Hematopoietic multipotent progenitor cell treated with erythropoietin and hydrocortisone succinate and interleukin-3 and kit ligand, for 6 days (in vitro differentiated cells): ENCODE results near the gene MBD6.
"Not testable (repeated sequence)": the region's sequence is repeated elsewhere in the genome, so short reads cannot be mapped to it uniquely, and the experiment has no call there.

Source experiments
- DNase-seq: peaks from one replicate; pipeline ENCODE4 v3.0.0-alpha.2; 2015

Gene MBD6

DNA sequence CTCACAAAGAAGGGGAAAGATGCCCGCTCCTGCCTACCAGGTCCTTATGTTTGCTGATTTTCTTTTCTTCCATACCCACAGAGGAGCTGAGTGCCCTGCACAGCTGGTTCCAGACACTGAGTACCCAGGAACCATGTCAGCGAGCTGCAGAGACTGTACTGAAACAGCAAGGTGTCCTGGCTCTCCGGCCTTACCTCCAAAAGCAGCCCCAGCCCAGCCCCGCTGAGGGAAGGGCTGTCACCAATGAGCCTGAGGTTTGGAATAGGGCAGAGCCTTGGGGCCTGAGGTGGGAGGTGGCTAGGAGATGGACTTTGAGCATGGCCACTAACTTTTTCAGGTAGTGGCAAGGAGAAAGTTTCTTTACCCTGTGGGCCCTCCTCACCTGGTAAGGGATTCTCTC lies 32.5 kb upstream of the MBD6 start:
- DNase-seq, result no peak

DNA sequence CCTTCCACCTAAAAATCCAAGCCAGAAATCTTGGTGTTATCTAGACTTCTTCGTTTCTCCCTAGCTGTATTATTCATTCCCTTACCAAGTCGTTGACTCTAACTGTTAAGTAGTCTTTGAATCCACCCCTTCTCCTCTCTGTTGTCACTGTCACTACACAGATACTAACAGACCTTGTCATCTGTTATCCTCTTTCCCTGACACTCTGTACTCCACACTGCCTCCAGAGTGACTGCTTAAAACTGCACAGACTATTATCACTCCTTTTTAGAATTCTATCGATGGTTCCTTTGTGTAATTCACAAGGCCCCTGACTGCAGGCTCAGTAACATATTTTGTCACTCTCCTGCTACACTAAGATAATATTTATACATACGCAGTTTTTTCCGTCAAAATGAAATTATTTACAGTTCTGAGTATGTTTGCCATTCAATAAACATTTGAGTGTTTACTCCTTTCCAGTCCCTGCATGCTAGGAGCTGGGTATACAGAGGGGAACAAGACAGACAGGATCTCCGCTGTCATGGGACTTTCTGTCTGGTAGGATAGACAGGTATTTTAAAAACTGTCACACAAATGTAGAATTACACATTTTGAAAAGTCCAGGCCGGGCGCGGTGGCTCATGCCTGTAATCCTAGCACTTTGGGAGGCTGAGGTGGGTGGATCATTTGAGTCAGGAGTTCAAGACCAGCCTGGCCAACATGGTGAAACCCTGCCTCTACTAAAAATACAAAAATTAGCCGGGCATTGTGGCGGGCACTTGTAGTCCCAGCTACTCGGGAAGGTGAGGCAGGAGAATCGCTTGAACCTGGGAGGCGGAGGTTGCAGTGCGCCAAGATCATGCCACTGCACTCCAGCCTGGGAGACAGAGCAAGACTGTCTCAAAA lies 31.0 kb upstream of the MBD6 start:
- DNase-seq, result peak; percentile 76

DNA sequence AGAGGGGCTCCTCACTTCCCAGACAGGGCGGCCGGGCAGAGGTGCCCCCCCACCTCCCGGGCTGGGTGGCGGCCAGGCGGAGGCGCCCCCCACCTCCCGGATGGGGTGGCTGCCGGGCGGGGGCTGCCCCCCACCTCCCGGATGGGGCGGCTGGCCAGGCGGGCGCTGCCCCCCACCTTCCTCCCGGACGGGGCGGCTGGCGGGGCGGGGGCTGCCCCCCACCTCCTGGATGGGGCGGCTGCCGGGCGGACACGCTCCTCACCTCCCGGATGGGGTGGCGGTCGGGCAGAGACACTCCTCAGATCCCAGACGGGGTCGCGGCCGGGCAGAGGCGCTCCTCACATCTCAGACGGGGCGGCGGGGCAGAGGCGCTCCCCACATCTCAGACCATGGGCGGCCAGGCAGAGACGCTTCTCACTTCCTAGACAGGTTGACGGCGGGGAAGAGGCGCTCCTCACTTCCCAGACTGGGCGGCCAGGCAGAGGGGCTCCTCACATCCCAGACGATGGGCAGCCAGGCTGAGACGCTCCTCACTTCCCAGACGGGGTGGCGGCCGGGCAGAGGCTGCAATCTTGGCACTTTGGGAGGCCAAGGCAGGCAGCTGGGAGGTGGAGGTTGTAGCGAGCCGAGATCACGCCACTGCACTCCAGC lies 27.4 kb upstream of the MBD6 start:
- DNase-seq, result not testable (repeated sequence)

DNA sequence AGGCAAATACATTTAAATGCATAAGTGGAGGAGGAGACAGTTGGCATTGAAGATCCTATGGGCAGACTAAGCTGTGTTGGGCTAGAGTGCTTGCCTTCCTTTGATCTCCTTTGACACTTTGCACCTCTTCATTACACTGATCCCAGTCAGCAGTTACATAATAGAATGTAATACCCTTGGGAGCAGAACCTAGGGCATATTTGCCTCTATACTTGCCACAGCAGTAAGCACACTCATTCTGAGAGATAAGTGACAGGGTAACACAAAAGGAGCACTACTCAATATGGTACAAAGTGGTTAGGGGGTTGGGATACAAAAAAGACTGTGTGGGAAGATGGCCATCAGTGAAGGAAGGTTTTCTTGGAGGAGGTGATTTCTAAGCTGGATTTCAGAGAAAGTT lies 25.8 kb upstream of the MBD6 start:
- no peak for DNase-seq

DNA sequence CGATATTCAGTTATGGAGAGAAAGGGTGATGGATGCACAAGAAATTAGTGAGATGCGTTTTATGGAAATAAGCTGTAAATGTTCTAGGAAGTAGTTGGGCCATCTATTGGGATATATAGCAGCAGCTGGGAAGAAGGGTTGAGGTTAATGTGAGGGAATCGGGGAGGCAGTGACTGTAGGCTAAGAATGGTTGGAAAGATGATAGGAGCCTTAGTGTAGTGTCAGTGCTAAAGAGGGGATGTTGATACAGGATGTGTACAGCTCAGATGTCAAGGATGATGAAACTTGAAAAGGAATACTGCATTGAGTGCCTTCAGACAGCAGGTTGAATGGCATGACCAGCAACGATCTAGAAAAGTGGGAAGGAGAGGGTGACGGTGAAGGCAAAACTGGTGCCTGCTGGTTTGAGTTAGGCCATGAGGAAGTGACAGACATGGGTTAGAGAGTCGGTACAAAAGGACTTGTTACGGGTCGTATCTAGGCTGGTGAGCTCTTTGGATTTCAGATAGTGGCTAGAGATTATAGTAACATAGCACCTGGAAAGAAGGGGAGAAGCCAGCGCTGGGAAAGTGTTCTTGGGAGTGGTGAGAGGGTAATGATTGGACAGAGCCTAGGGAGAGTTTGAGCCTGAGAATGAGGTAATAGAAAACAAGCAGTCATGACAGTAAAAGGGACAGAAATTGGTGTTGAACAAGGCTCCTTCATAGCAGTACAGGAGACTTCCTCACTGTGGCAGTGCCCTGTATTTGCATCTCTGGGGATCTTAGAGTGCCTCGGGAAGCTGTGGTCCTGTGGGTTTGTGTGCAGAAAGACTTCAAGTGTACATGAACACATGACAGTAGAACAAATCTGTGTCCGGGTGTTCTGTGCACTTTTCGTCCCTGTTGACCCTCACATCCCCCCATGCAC lies 25.1 kb upstream of the MBD6 start:
- DNase-seq, result no peak

DNA sequence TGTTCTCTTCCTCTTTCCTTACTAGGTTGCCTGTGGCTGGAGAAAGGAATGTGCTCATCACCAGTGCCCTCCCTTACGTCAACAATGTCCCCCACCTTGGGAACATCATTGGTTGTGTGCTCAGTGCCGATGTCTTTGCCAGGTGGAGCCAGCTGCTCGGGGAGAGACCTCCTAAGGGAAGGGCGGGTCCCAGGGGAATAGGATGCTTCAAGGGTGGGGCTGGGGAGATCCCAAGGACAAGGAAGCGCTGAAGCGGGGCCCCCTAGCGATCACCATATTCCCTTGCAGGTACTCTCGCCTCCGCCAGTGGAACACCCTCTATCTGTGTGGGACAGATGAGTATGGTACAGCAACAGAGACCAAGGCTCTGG lies 24.5 kb upstream of the MBD6 start:
- DNase-seq, result no peak

DNA sequence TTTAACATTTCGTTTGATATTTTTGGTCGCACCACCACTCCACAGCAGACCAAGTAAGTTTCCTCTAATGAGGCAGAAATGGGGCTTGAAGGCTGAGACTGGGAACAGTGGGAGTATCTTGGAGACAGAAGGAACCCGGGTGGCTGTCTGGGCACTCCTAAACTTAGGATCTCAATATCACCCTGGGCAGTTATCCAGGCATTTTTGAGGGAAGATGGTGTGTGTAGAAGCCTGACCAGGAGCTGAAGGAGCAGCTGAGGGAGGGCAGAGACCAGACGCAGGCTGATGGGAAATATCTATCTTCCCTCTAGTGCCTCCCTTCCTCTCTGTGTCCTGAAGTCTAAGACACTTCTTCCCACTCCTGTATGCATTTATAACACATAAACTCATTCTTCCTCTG lies 24.1 kb upstream of the MBD6 start:
- no peak for DNase-seq

DNA sequence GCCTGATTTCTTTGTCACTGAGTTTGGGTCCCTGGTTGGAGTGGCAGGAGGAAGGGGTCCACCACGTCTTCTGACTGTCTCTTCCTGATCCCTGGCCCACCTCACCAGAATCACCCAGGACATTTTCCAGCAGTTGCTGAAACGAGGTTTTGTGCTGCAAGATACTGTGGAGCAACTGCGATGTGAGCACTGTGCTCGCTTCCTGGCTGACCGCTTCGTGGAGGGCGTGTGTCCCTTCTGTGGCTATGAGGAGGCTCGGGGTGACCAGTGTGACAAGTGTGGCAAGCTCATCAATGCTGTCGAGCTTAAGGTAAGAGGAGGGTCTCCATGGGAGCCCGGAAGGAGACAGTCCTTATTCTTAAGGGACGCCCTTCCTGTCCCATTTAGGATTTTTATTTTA lies 22.4 kb upstream of the MBD6 start:
- no peak for DNase-seq

DNA sequence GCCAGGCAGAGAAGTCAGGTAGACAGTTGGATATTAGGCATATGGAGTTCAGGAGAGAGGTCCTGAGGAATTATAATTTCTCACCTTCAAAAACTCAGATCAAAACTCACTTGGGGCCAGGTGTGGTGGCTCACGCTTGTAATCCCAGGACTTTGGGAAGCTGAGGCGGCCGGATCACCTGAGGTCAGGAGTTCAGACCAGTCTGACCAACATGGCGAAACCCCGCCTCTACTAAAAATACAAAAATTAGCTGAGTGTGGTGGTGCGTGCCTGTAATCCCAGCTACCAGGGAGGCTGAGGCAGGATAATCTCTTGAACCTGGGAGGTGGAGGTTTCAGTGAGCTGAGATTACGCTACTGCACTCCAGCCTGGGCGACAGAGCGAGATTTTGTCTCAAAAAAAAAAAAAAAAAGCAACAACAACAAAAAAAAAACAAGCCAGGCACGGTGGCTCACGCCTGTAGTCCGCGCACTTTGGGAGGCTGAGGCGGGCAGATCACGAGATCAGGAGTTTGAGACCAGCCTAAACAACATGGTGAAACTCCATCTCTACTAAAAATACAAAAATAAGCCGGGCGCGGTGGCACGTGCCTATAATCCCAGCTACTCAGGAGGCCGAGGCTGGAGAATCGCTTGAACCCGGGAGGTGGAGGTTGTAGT lies 20.2 kb upstream of the MBD6 start:
- DNase-seq, result not testable (repeated sequence)

DNA sequence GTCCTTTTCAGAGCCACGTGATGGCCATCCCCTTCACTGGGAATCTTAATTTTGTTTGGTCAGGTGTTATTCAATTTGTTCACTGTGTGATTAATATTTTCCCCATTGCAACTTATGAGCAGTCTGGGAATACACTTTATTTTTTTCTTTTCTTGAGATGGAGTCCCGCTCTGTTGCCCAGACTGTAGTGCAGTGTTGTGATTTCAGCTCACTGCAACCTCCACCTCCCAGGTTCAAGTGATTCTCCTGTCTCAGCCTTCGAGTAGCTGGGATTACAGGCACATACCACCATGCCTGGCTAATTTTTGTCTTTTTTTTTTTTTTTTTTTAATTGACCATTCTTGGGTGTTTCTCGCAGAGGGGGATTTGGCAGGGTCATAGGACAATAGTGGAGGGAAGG lies 16.1 kb upstream of the MBD6 start:
- DNase-seq, result not testable (repeated sequence)

DNA sequence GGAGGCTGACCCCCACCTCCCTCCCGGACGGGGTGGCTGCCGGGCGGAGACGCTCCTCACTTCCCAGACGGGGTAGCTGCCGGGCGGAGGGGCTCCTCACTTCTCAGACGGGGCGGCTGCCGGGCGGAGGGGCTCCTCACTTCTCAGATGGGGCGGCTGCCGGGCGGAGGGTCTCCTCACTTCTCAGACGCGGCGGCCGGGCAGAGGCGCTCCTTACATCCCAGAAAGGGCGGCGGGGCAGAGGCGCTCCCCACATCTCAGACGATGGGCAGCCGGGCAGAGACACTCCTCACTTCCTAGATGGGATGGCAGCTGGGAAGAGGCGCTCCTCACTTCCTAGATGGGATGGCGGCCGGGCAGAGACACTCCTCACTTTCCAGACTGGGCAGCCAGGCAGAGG lies 14.8 kb upstream of the MBD6 start:
- not testable (repeated sequence) for DNase-seq

DNA sequence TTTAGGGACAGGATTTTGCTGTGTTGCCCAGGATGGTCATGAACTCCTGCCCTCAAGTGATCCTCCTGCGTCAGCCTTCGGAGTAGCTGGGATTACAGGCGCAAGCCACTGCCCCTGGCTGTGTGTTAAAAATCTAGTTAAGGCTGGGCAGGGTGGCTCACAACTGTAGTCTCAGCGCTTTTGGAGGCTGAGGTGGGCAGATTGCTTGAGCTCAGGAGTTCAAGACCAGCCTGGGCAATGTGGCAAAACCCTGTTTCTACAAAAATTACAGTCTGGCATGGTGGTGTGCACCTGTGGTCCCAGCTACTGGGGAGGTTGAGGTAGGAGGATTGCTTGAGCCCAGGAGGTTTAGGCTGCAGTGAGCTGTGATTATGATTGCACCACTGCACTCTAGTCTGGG lies 11.5 kb upstream of the MBD6 start:
- DNase-seq, result no peak

DNA sequence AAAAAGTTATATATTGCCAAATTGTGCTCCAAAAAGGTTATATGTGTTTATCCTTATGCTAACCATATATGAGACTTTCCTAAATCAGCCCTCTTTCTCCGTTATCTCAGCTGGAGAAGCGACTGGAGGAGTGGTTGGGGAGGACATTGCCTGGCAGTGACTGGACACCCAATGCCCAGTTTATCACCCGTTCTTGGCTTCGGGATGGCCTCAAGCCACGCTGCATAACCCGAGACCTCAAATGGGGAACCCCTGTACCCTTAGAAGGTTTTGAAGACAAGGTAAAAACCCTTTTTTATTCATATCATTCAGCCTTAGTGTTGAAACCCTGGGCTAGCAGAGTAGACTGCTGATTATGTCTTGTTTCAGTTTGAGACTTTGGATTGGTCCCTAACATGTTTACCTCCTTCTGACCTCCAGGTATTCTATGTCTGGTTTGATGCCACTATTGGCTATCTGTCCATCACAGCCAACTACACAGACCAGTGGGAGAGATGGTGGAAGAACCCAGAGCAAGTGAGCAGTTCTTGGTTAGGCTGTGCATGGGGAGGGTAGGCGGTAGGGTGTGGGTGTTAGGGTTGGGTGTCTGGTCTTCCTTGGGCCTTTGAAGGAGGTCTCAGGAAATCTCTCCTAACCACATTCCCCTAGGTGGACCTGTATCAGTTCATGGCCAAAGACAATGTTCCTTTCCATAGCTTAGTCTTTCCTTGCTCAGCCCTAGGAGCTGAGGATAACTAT lies 10.9 kb upstream of the MBD6 start:
- no peak for DNase-seq

DNA sequence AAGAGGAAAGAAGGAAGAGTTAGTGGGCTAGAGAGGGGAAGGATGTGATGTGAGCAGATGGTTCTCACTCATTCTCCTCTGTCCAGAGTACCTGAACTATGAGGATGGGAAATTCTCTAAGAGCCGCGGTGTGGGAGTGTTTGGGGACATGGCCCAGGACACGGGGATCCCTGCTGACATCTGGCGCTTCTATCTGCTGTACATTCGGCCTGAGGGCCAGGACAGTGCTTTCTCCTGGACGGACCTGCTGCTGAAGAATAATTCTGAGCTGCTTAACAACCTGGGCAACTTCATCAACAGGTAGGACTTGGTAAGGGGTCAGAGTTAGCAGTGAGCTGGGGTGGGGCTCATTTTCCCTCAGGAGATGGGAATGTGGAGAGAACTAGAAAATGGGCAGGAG lies 10.0 kb upstream of the MBD6 start:
- no peak for DNase-seq

DNA sequence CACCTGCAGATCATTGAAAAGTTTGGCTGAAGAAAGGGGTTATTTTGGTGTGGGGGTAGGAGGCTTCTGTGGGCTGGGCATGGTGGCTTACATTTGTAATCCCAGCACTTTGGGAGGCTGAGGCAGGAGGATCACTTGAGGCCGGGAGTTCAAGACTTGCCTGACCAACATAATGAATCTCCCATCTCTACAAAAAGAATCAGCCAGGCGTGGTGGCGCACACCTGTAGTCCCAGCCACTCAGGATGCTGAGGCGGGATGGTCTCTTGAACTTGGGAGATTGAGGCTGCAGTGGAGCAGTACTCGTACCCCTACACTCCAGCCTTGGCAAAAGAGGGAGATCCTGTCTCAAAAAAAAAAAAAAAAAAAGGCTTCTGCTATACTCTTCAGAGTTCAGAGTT lies 9.4 kb upstream of the MBD6 start:
- DNase-seq, result no peak

DNA sequence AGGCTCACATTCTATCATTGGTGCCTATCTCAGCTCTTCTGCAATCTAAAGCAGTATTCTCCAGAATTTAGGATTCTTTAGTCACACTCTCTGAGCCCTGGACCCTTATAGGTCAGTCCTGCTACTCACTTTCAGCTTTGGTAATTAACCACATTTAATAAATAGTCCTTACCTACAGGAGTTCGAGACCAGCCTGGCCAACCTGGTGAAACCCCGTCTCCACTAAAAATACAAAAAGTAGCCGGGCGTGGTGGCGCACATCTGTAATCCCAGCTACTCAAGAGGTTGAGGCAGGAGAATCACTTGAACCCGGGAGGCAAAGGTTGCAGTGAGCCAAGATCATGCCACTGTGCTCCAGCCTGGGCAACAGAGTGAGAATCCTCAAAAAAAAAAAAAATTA lies 8.9 kb upstream of the MBD6 start:
- DNase-seq, result not testable (repeated sequence)

DNA sequence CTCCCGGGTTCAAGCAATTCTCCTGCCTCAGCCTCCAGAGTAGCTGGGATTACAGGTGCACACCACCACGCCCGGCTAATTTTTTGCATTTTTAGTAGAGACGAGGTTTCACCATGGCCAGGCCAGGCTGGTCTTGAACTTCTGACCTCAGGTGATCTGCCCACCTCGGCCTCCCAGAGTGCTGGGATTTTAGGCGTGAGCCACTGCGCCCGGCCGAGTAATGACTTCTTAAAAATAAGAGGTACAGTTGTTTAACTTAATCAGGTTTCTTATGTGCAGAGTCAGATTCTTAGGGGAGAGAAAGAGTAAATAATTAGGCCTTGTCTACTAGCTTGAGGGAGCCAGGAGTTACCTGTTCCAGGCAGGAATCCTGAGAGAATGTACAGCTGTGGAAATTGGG lies 8.4 kb upstream of the MBD6 start:
- not testable (repeated sequence) for DNase-seq

DNA sequence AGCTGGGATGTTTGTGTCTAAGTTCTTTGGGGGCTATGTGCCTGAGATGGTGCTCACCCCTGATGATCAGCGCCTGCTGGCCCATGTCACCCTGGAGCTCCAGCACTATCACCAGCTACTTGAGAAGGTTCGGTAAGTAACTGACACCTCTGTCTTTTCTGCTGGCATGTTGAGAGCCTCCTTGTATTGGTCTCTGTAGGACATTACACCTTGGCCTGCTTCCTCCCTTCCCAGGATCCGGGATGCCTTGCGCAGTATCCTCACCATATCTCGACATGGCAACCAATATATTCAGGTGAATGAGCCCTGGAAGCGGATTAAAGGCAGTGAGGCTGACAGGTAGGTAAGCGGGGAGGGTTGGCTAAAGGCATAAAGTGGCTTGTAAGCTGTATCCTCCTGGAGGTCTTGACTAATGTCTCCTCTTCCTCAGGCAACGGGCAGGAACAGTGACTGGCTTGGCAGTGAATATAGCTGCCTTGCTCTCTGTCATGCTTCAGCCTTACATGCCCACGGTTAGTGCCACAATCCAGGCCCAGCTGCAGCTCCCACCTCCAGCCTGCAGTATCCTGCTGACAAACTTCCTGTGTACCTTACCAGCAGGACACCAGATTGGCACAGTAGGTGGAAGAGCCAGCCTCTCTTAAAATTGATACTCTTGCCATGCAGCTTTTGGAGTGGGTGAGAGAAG lies 7.8 kb upstream of the MBD6 start:
- DNase-seq, result no peak

DNA sequence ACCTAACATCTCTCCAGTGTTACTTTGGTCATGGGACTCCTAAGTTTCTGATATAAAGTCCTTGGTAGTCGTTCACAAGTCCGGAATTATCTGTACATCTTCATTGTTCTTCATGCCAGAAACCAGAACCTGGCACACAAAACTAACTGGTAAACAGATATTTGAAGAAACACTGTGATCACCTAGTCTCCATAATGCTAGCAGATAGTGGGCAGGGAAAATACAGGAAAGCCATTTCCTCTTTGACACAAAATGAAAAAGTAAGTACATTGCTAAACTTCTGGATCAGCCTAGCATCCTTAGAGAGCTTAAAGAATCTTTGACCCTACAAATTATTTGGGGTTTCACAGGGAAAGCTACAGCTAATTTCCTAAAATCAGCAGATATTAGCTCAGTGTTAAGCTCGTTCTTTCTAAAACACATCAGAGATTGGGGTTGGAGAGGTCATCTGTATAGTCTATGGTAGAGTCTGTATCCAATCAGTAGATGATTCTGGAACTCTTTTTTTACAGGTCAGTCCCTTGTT lies 7.2 kb upstream of the MBD6 start:
- DNase-seq, result no peak

DNA sequence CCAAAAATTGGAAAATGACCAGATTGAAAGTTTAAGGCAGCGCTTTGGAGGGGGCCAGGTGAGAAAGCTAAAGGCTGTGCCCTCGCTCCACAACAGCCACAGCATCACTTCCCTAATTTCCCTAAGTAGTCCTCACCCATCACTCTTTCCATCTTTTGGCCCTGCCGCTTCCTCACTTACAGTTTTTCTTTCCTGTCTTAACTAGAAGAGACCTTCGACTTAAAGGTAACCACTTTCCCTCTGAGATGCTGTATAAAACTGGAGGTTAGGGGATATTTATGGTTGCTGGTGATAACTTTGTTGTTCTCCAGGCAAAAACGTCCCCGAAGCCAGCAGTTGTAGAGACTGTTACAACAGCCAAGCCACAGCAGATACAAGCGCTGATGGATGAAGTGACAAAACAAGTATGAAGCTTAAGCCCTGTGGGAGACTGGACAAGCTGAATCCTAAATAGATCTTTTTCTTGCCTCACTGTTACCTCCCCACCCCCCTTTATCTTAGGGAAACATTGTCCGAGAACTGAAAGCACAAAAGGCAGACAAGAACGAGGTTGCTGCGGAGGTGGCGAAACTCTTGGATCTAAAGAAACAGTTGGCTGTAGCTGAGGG lies 6.6 kb upstream of the MBD6 start:
- no peak for DNase-seq

DNA sequence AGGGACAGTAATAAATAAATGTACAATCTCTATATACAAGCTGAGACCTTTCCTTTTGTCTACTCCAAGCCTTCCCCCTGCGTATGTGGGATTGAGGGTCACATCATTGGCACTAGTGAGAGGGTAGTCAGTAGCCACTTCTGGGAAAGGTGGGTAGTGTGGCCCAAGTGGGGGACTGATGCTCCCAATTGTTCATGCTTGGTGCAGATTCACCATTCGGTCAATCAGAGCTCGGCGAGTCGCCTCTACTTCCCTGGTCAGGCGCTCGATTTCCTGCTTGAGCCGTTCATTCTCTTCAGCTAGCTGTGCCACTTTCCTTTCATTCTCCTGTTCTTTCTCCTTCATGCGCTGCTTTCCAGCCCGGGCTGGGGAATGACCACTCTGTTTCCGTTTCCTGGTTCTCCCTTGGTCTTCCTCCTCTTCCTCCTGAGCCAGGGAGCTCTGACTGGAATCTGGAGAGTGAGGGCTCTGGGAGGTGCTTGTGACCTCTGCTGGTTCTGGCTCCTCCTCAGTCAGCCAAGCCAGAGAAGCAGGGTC lies 5.9 kb upstream of the MBD6 start:
- no peak for DNase-seq
